Stimulated activated CD8-positive, alpha-beta memory T cell treated with anti-CD3 and anti-CD28 coated beads, Interleukin-12 subunit alpha, Interleukin-12 subunit beta, amount 100 ng/mL, for 24 hours (primary cell): ENCODE results near the gene TBL1X.

ENCODE experiments used
- DNase-seq: peaks from one replicate; pipeline ENCODE4 v3.0.0-alpha.2; 2020; ENCODE audit errors: extremely low read depth

The TBL1X gene

DNA sequence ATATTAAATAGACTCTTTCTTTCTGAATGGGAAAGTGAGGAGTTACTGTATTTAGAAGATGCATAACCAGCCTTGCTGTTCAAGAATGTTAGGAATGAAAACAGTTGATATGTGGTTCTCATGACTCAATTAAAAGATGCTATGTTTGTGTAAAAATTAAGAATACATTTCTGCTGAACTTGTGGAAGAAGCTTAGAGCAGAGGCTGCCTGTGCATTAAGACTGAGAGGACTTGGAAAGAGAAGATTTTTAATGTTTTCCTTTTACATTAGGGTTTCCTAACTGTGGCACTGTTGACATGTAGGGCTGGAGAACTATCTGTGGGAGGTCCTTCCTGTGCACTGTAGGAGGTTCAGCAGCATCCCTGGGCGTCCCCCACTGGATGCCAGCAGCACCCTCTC, 163.1 kb downstream of the TBL1X start:
- no peak for DNase-seq

DNA sequence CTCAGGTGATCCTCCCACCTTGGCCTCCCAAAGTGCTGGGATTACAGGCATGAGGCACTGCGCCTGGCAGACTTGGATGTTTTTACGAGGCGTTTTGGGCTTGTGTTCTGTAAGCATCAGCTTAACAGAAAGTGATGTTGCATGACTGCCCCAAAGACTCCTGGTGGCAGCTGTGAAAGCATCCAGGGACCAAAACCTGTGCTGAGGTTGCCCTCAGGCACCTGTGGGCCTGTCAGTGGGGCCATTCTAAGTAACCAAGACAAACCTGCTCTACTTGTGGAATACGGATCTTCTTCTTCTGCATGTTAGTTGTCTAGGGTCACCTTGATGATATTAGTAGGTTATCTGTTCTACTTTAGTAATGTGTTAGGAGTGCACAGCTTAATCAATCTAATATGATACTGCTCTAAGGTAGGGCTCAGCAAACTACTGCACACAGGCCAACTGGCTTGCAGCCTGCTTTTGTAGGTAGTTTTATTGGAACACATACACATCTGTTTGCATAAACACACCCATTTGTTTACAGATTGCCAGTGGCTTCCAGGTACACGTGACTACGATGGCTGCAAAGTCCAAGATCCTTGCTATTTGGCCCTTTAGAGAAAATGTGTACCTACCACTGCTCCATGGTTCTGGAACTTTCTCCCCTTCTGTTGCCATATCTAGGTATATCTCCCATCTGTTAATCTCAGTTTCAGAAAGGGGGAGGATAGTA, 164.1 kb downstream of the TBL1X start:
- no peak for DNase-seq

GRCh38 chrX:9634551-9634950, 169.7 kb downstream of the TBL1X start:
- DNase-seq, result no peak

DNA sequence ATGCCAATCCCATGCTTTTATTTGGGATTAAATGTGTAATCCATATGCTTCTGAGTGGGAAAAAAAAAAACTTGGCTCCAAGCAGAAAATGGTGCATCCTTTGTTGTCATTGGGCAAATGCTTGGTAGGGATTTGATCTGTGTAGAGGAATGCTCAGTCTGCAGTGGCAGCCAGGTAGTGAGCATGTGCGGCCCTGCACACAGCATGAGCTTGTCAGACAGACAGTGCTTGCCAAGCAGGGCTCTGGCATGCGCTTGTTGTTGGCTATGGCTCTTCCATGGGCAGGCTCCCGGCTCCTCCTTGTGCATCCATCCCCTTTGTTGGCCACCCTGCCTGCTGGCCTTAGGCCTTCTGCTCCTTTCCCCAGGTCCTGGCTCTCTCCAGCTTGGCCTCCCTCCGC, 170.5 kb downstream of the TBL1X start:
- no peak for DNase-seq

- DNase-seq, result no peak
These were observed 170.9 kb downstream of the TBL1X start for GRCh38 chrX:9635803-9636202.

GRCh38 chrX:9638871-9639270, 174.0 kb downstream of the TBL1X start:
- no peak for DNase-seq

- no peak for DNase-seq
These were observed 177.6 kb downstream of the TBL1X start for GRCh38 chrX:9642270-9642995.

DNA sequence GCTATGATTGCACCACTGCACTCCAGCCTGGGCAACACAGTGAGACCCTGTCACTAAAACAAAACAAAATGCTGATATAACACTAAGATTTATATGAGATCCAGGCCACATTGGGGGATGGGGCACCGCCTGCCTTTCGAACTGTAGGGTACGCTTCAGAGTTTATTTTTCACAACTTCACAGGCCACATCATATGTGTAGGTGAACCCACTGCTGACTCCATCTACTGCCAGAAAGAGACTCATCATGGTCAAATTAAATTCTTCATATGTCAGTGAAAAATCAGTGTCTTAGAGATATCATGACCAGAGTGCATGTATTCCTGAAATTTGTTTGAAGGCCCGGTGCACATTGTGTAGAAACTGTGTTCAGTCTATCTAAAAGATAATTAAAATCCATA, 178.9 kb downstream of the TBL1X start:
- DNase-seq, result no peak

DNA sequence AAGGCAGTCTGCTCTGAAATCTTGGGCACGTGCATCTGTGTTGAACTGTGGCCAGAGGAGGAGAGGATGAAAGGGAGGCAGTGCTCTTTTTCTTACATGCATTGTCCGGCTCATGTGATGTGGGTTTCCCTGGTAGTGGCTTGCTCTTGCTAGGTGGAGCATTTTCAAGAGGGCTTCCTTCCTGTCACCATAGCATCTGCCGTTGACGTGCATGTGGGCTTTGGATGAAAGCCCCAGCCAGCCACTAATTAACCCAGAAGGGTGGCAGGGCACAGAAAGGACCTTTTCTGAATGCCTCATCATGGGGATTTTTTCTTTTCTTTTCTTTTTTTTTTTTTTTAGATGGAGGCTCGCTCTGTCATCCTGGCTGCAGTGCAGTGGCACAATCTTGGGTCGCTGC, 179.5 kb downstream of the TBL1X start:
- no peak for DNase-seq

- no peak for DNase-seq
These were observed 181.8 kb downstream of the TBL1X start for GRCh38 chrX:9646471-9647224.

GRCh38 chrX:9647431-9647830, 182.6 kb downstream of the TBL1X start:
- no peak for DNase-seq

- DNase-seq, result no peak
These were observed 185.2 kb downstream of the TBL1X start for GRCh38 chrX:9650091-9650490.

DNA sequence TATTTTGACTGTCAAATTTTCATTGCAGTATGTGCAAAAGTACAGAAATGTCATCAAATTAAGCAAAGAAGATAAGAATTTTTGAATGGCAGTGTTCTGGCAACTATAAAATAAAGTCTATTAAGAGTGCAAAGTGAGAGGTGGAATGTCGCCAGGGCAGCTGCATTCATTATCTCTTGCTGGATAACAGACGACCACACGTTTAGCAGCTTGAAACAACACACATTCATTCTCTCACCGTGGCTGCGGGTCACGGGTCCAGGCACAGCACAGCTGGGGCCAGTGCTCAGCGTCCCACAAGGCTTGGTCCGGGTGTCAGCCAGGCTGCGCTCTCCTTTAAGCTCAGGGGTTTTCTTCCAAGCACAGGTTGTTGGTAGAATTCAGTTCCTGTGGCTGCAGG, 186.9 kb downstream of the TBL1X start:
- no peak for DNase-seq

- DNase-seq, result no peak
These were observed 190.1 kb downstream of the TBL1X start for GRCh38 chrX:9654929-9655328.

GRCh38 chrX:9656277-9656676, 191.4 kb downstream of the TBL1X start:
- no peak for DNase-seq

- DNase-seq, result no peak
These were observed 192.0 kb downstream of the TBL1X start for GRCh38 chrX:9656871-9657270.

DNA sequence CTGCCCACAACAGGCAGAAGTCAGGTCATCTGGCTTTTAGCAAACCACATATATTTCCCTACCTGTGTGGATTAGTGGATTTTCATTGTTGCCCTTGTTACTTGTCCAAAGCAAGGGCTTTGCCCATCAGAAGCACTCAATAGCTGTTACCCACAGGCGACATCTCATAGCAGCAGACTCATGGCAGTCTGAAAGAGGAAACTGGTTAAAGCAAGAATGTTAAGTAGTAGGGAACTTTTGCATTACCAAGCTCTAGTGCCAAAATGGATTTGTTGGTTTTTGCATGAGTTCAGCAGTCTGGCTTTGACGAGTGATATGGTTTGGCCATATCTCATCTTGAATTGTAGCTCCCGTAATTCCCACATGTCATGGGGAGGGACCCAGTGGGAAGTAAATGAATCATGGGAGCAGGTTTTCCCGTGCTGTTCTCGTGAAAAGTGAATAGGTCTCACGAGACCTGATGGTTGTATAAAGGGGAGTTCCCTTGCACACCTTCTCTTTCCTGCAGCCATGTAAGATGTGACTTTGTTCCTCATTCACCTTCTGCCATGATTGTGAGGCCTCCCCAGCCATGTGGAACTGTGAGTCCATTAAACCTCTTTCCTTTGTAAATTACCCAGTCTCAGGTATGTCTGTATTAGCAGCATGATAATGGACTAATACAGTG, 192.9 kb downstream of the TBL1X start:
- DNase-seq, result no peak

- no peak for DNase-seq
These were observed 193.6 kb downstream of the TBL1X start for GRCh38 chrX:9658409-9658808.

- DNase-seq, result no peak
These were observed 194.8 kb downstream of the TBL1X start for GRCh38 chrX:9659571-9660195.

GRCh38 chrX:9662148-9662547, 197.3 kb downstream of the TBL1X start:
- no peak for DNase-seq

DNA sequence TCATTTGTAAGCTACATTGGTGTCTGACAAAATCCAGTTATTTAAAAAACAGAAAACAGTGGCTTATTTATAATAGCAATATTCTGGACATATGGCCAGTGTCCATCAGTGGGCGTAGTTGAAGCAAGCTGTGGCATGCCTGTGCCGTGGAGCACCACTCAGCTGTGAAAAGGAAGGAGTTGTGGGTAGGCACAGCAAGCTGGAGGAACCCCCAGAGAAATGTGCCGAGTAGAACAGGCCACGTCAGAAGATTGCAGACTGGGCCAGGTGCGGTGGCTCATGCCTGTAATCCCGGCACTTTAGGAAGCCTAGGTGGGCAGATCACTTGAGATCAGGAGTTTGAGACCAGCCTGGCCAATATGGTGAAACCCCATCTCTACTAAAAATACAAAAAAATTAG, 198.4 kb downstream of the TBL1X start:
- no peak for DNase-seq

DNA sequence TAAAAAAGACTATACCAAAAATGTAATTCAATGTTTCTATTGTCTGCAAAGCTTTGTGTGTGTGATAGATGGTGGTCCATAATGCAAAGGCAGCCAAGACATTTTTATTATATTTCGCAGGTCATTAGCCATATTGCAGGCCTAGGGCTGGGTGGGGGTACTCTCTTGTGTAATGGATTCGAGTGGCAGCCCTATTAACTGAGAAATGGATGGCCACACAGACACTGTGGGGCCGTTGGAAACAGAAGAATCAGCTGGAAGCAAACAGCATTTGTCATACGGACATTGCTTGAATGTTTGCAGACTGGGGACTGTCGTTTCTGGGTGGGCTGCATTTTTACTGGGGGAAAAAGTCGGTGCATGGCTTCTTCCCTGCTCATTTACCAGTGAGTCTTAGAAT, 199.4 kb downstream of the TBL1X start:
- DNase-seq, result no peak
